ENCODE measurements around the gene BNIP1. TPM values are rescaled to one million over a fixed set of nuclear protein-coding genes. Genes with fewer than 3 reads are reported as not detected.

BNIP1 gene
- total RNA-seq, 2 experiments from 2014 or later, result 14.5 to 16.3 TPM

GRCh38 chr5:173204185-173204979, 60.1 kb downstream of the BNIP1 start:
- Mint-ChIP-seq H3K4me3 (no peak overlapping the region), H3K9me3 (ENCODE audit: low read depth) (peaks cover 2% of the 10 kb centered on the region), H3K4me1 (peaks cover 3% of the 10 kb centered on the region), H3K36me3 (no peaks in the 10 kb centered on the region), H3K27ac (no peak overlapping the region), H3K27me3 (peaks cover 38% of the 10 kb centered on the region)
- DNase-seq (no peak), ATAC-seq (no peak)
- CTCF ChIA-PET, result interaction anchor here (0.9 to 1.1 kb wide), 2 partner anchors 220 to 227 kb away, joined by 3 to 9 read pairs; no protein-coding TSS in a partner anchor

GRCh38 chr5:173205916-173206315, 61.6 kb downstream of the BNIP1 start:
- DNase-seq (no peak), ATAC-seq (no peak)
- Mint-ChIP-seq H3K4me1 (peaks cover 3% of the 10 kb centered on the region), H3K27me3 (peaks cover 33% of the 10 kb centered on the region), H3K27ac (no peak overlapping the region), H3K4me3 (no peak overlapping the region), H3K9me3 (ENCODE audit: low read depth) (no peaks in the 10 kb centered on the region), H3K36me3 (no peaks in the 10 kb centered on the region)
- CTCF ChIA-PET, result interaction anchor here (0.8 kb wide), 1 partner anchor 10 kb away, joined by 3 read pairs; no protein-coding TSS in a partner anchor

GRCh38 chr5:173208296-173208695, 64.0 kb downstream of the BNIP1 start:
- CTCF ChIA-PET, result interaction anchor here (1.3 kb wide), 1 partner anchor 494 kb away, joined by 3 read pairs; no protein-coding TSS in a partner anchor
- Mint-ChIP-seq H3K36me3 (no peaks in the 10 kb centered on the region), H3K27ac (no peak overlapping the region), H3K9me3 (ENCODE audit: low read depth) (no peaks in the 10 kb centered on the region), H3K27me3 (peaks cover 15% of the 10 kb centered on the region), H3K4me3 (no peak overlapping the region), H3K4me1 (no peaks in the 10 kb centered on the region)
- DNase-seq (no peak), ATAC-seq (no peak)

GRCh38 chr5:173210877-173211276, 66.5 kb downstream of the BNIP1 start:
- ATAC-seq, result no peak
- no peak for DNase-seq
- H3K27me3 Mint-ChIP-seq, result peaks cover 5% of the 10 kb centered on the region
- no peaks in the 10 kb centered on the region for H3K9me3 Mint-ChIP-seq (ENCODE audit: low read depth)
- H3K36me3 Mint-ChIP-seq, result no peaks in the 10 kb centered on the region
- no peak overlapping the region for H3K27ac Mint-ChIP-seq
- no peaks in the 10 kb centered on the region for H3K4me1 Mint-ChIP-seq
- no peak overlapping the region for H3K4me3 Mint-ChIP-seq
- CTCF ChIA-PET, result no interaction called here

- no peak overlapping the region for H3K27ac Mint-ChIP-seq
- CTCF ChIA-PET, result no interaction called here
- no peak for ATAC-seq
Observed at GRCh38 chr5:173211284-173211683, 67.0 kb downstream of the BNIP1 start.

GRCh38 chr5:173213236-173213933, 69.1 kb downstream of the BNIP1 start:
- Mint-ChIP-seq H3K27ac (no peak overlapping the region), H3K9me3 (ENCODE audit: low read depth) (no peaks in the 10 kb centered on the region), H3K4me1 (no peaks in the 10 kb centered on the region), H3K27me3 (peaks cover 12% of the 10 kb centered on the region), H3K4me3 (no peak overlapping the region), H3K36me3 (no peaks in the 10 kb centered on the region)
- ATAC-seq (no peak), DNase-seq (no peak)
- CTCF ChIA-PET, result no interaction called here

More at GRCh38 chr5:173211284-173211683, 67.0 kb downstream of the BNIP1 start:
- DNase-seq, result no peak
- H3K9me3 Mint-ChIP-seq (ENCODE audit: low read depth), result no peaks in the 10 kb centered on the region
- H3K27me3 Mint-ChIP-seq, result peaks cover 5% of the 10 kb centered on the region
- H3K36me3 Mint-ChIP-seq, result no peaks in the 10 kb centered on the region
- H3K4me3 Mint-ChIP-seq, result no peak overlapping the region
- H3K4me1 Mint-ChIP-seq, result no peaks in the 10 kb centered on the region

Other genes starting within 250 kb of the BNIP1 start
- gene RPL26L1, start 185.1 kb upstream of the BNIP1 start, total RNA-seq, result 10 to 100 TPM; 44.4 to 52.0 TPM
- gene ATP6V0E1, start 160.8 kb upstream of the BNIP1 start, total RNA-seq, result 100 to 1,000 TPM; 110 to 144 TPM
- 10 to 100 TPM; 11.2 to 14.7 TPM for gene CREBRF, start 88.2 kb upstream of the BNIP1 start, total RNA-seq
- not detected for gene NKX2-5, start 90.7 kb downstream of the BNIP1 start, total RNA-seq
- gene STC2, start 183.9 kb downstream of the BNIP1 start, total RNA-seq, result 10 to 100 TPM in 1 of 2 experiments, 1 to 10 TPM in 1; 6.7 to 13.0 TPM

Data from activated CD8-positive, alpha-beta memory T cell treated with anti-CD3 and anti-CD28 coated beads, Interleukin-2, amount 10 ng/mL, durations not matched to agents 7 days and 5 days (primary cell).